SIG-M5 treated with dmso at 0.1 percent for 504 hours (cell line): Measurements from ENCODE around the gene SPACA4.
"Not testable (repeated sequence)": the region's sequence is repeated elsewhere in the genome, so short reads cannot be mapped to it uniquely, and the experiment has no call there.

ENCODE experiments used
- DNase-seq: peaks from one replicate; lab custom pipeline; 2025; ENCODE audit not compliant: unreplicated experiment; lab: John Stamatoyannopoulos, UW

Gene SPACA4

GRCh38 chr19:48618278-48618915 is 11.9 kb downstream of the SPACA4 start:
- DNase-seq: no peak

GRCh38 chr19:48618916-48619691 is 12.6 kb downstream of the SPACA4 start, which contains the start of the genes RPL18 and SPHK2:
Gene RPL18 (minus strand): TSS chr19:48619178. CDS start chr19:48619143, 35 bp downstream.
Gene SPHK2 (plus strand): TSS chr19:48619506. CDS start chr19:48620515, 1,009 bp downstream.
- DNase-seq: peak; percentile 99

GRCh38 chr19:48619692-48620585 is 13.4 kb downstream of the SPACA4 start:
- no peak for DNase-seq

GRCh38 chr19:48623556-48624066 is 17.1 kb downstream of the SPACA4 start:
- DNase-seq: no peak

GRCh38 chr19:48624067-48624594 is 17.6 kb downstream of the SPACA4 start:
- peak; percentile 72 for DNase-seq

- no peak for DNase-seq
These were observed 18.5 kb downstream of the SPACA4 start for GRCh38 chr19:48624791-48625723.

GRCh38 chr19:48625891-48626327 is 19.4 kb downstream of the SPACA4 start:
- no peak for DNase-seq

- no peak for DNase-seq
These were observed 20.8 kb downstream of the SPACA4 start for GRCh38 chr19:48627201-48627864.

GRCh38 chr19:48627865-48628314 is 21.3 kb downstream of the SPACA4 start:
- DNase-seq: no peak

GRCh38 chr19:48628486-48629296 is 22.1 kb downstream of the SPACA4 start:
- DNase-seq: no peak

GRCh38 chr19:48629297-48629598 is 22.7 kb downstream of the SPACA4 start:
- DNase-seq: no peak

- DNase-seq: no peak
These were observed 23.2 kb downstream of the SPACA4 start for GRCh38 chr19:48629599-48630295.

GRCh38 chr19:48630296-48631063 is 23.9 kb downstream of the SPACA4 start:
- DNase-seq: no peak

GRCh38 chr19:48631225-48631624 is 24.7 kb downstream of the SPACA4 start:
- DNase-seq: no peak

GRCh38 chr19:48632286-48632685 is 25.7 kb downstream of the SPACA4 start:
- DNase-seq: not testable (repeated sequence)

- no peak for DNase-seq
These were observed 26.2 kb downstream of the SPACA4 start for GRCh38 chr19:48632692-48633147.
